K562 (cell line): ENCODE results near the gene ZNF628. TPM values are rescaled to one million over a fixed set of nuclear protein-coding genes. Genes with fewer than 3 reads are reported as not detected.

Source experiments
- ATF3 ChIP-seq, 2 experiments: fragments of 450-650 bp in 1 of 2; sonication (generic) in 1 of 2; formaldehyde crosslinking in 1 of 2; IDR thresholded peaks in 1 of 2; conservative IDR thresholded peaks in 1 of 2; 2 replicates each; pipeline versions ENCODE4 v1.6.1 to v1.8.1; 2016 to 2023; ENCODE audit warnings: mild to moderate bottlenecking in 2 of 2, moderate library complexity in 2 of 2, inconsistent platforms in 1 of 2, missing genetic modification reagents in 1 of 2
- COPS2 ChIP-seq: fragments of 450-650 bp; conservative IDR thresholded peaks from 2 replicates; pipeline ENCODE4 v1.6.1; 2016; ENCODE audit warnings: mild to moderate bottlenecking, moderate library complexity
- CTBP1 ChIP-seq: fragments of 450-650 bp; IDR thresholded peaks from 2 replicates; pipeline ENCODE4 v1.6.1; 2016; ENCODE audit warnings: borderline replicate concordance
- EGR1 ChIP-seq: fragments of 450-650 bp; conservative IDR thresholded peaks from 2 replicates; pipeline ENCODE4 v1.6.1; 2017; ENCODE audit warnings: mild to moderate bottlenecking
- FOXA1 ChIP-seq: fragments of 450-650 bp; IDR thresholded peaks from 2 replicates; pipeline ENCODE4 v1.6.1; 2016; ENCODE audit warnings: mild to moderate bottlenecking, borderline replicate concordance
- HNRNPLL ChIP-seq: fragments of 200-400 bp; formaldehyde crosslinking; IDR thresholded peaks from 2 replicates; pipeline ENCODE4 v1.6.1; 2017; ENCODE audit warnings: low read length, low read depth, mild to moderate bottlenecking; ENCODE audit not compliant: poor library complexity, severe bottlenecking
- KDM4B ChIP-seq, 2 experiments: fragments of 450-650 bp in 1 of 2; sonication (generic) in 1 of 2; IDR thresholded peaks; 2 replicates each; pipeline ENCODE4 v1.6.1; 2016 to 2017; ENCODE audit warnings: borderline replicate concordance in 2 of 2, antibody characterized with exemption in 1 of 2, low read depth in 1 of 2, mild to moderate bottlenecking in 1 of 2
- LARP7 ChIP-seq: fragments of 450-650 bp; IDR thresholded peaks from 2 replicates; pipeline ENCODE4 v1.6.1; 2016
- MYC ChIP-seq, 2 experiments: fragments of 250-450 bp in 1 of 2; sonication (Bioruptor Pico) in 1 of 2; IDR thresholded peaks; 2 replicates each; pipeline versions ENCODE4 v1.5.1 to v1.6.1; 2012 to 2021; ENCODE audit warnings: low read depth in 2 of 2, borderline replicate concordance in 1 of 2, improper control_type of control experiment in 1 of 2, low read length in 1 of 2, mild to moderate bottlenecking in 1 of 2, moderate library complexity in 1 of 2
- POLR2A ChIP-seq: fragments of 450-650 bp; conservative IDR thresholded peaks from 2 replicates; pipeline ENCODE4 v1.6.1; 2016
- POLR2G ChIP-seq: fragments of 200-400 bp; formaldehyde crosslinking; IDR thresholded peaks from 2 replicates; pipeline ENCODE4 v1.6.1; 2017; ENCODE audit warnings: low read depth, mild to moderate bottlenecking, antibody characterized with exemption, low read length, moderate library complexity
- TARDBP ChIP-seq: fragments of 450-650 bp; IDR thresholded peaks from 2 replicates; pipeline ENCODE4 v1.6.1; 2016
- ZFP91 ChIP-seq: sonication (generic); formaldehyde crosslinking; IDR thresholded peaks from 2 replicates; pipeline ENCODE4 v1.8.0; 2022; ENCODE audit warnings: mild to moderate bottlenecking, missing genetic modification reagents
- polyA plus RNA-seq, 8 experiments: library from polyadenylated mRNA; depleted of rRNA in 4 of 8; stranded (reverse) in 5 of 8; unstranded in 3 of 8; fragments of >200 nt; fragmentation: Nextera tagmentation in 2 of 8; fragmentation: Illumina TruSeq in 1 of 8; extraction: Ambion mirVana in 2 of 8; extraction: Trizol in 1 of 8; gene quantifications; 2 replicates each; pipeline versions ENCODE4 v1.2.1 to v1.2.3, GENCODE V29; 2011 to 2014; ENCODE audit warnings: inconsistent platforms in 1 of 8, missing spikeins in 1 of 8
- total RNA-seq, 7 experiments: library from RNA; depleted of rRNA in 6 of 7; stranded (reverse); fragments of >200 nt in 6 of 7; fragmentation: Illumina TruSeq in 2 of 7; extraction: Trizol in 2 of 7; gene quantifications; 2 replicates each; pipeline versions ENCODE4 v1.2.1 to v1.2.3, GENCODE V29; 2011 to 2021; ENCODE audit warnings: low replicate concordance in 1 of 7
- TF ChIP-seq, protein P1 (sequence below): fragments of 200-800 bp; sonication (Bioruptor generic); IDR thresholded peaks from 2 replicates; pipeline ENCODE4 v1.6.1; 2017; ENCODE audit warnings: missing genetic modification characterization, missing compliant biosample characterization
- TF ChIP-seq, protein P2 (sequence below): IDR thresholded peaks from 3 replicates; pipeline ENCODE4 v1.6.1; 2011; ENCODE audit warnings: borderline replicate concordance, mild to moderate bottlenecking; ENCODE audit not compliant: insufficient read length, insufficient read depth
- TF ChIP-seq, protein P3 (sequence below): fragments of 200-400 bp; formaldehyde crosslinking; IDR thresholded peaks from 2 replicates; pipeline ENCODE4 v1.6.1; 2017; ENCODE audit warnings: mild to moderate bottlenecking, low read depth, low read length, moderate library complexity
- TF ChIP-seq, protein P4 (sequence below): fragments of 450-650 bp; IDR thresholded peaks from 2 replicates; pipeline ENCODE4 v1.6.1; 2017; ENCODE audit warnings: antibody characterized with exemption

The ZNF628 gene
- total and polyA plus RNA-seq, 9 of the 15 experiments (the other 6 are each of a cell fraction or from before 2014, with no cell fraction given): 0.13 to 13.6 (median 2.2) TPM; not detected in 3

GRCh38 chr19:55494172-55494761 is 17.9 kb downstream of the ZNF628 start (continued):
- TF ChIP-seq ATF3 (IDR thresholded peaks at IDR 0.05) (0 out of 2 replicates have a peak, but pooled peaks have one; percentile 36), ATF3 (CRISPR knock-in tag; conservative IDR thresholded peaks at IDR 0.05) (no peak), POLR2G (peak; percentile 67), COPS2 (no peak), CTBP1 (peak; percentile 56; the same call in 1 of the 2 replicates), MYC (IDR thresholded peaks at IDR 0.05; ENCODE audit: low read depth, low read length) (peak; percentile 21; the same call in 1 of the 2 replicates), MYC (CRISPR knock-in tag; IDR thresholded peaks at IDR 0.05; ENCODE audit: borderline replicate concordance, low read depth) (peak; percentile 62; the same call in 1 of the 2 replicates), FOXA1 (no peak), POLR2A (0 out of 2 replicates have a peak, but pooled peaks have one; percentile 33), KDM4B (IDR thresholded peaks at IDR 0.05; ENCODE audit: borderline replicate concordance in 2 of 2, low read depth in 1 of 2) (no peak), LARP7 (no peak), ZFP91 (CRISPR knock-in tag) (no peak), EGR1 (peak; percentile 94), TARDBP (0 out of 2 replicates have a peak, but pooled peaks have one; percentile 55), HNRNPLL (peak; percentile 24)
- TF ChIP-seq, protein P1, sequence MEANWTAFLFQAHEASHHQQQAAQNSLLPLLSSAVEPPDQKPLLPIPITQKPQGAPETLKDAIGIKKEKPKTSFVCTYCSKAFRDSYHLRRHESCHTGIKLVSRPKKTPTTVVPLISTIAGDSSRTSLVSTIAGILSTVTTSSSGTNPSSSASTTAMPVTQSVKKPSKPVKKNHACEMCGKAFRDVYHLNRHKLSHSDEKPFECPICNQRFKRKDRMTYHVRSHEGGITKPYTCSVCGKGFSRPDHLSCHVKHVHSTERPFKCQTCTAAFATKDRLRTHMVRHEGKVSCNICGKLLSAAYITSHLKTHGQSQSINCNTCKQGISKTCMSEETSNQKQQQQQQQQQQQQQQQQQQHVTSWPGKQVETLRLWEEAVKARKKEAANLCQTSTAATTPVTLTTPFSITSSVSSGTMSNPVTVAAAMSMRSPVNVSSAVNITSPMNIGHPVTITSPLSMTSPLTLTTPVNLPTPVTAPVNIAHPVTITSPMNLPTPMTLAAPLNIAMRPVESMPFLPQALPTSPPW: peak; percentile 48
- TF ChIP-seq, protein P2, sequence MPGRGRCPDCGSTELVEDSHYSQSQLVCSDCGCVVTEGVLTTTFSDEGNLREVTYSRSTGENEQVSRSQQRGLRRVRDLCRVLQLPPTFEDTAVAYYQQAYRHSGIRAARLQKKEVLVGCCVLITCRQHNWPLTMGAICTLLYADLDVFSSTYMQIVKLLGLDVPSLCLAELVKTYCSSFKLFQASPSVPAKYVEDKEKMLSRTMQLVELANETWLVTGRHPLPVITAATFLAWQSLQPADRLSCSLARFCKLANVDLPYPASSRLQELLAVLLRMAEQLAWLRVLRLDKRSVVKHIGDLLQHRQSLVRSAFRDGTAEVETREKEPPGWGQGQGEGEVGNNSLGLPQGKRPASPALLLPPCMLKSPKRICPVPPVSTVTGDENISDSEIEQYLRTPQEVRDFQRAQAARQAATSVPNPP: no peak
- TF ChIP-seq, protein P3, sequence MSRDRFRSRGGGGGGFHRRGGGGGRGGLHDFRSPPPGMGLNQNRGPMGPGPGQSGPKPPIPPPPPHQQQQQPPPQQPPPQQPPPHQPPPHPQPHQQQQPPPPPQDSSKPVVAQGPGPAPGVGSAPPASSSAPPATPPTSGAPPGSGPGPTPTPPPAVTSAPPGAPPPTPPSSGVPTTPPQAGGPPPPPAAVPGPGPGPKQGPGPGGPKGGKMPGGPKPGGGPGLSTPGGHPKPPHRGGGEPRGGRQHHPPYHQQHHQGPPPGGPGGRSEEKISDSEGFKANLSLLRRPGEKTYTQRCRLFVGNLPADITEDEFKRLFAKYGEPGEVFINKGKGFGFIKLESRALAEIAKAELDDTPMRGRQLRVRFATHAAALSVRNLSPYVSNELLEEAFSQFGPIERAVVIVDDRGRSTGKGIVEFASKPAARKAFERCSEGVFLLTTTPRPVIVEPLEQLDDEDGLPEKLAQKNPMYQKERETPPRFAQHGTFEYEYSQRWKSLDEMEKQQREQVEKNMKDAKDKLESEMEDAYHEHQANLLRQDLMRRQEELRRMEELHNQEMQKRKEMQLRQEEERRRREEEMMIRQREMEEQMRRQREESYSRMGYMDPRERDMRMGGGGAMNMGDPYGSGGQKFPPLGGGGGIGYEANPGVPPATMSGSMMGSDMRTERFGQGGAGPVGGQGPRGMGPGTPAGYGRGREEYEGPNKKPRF: no peak
- TF ChIP-seq, protein P4, sequence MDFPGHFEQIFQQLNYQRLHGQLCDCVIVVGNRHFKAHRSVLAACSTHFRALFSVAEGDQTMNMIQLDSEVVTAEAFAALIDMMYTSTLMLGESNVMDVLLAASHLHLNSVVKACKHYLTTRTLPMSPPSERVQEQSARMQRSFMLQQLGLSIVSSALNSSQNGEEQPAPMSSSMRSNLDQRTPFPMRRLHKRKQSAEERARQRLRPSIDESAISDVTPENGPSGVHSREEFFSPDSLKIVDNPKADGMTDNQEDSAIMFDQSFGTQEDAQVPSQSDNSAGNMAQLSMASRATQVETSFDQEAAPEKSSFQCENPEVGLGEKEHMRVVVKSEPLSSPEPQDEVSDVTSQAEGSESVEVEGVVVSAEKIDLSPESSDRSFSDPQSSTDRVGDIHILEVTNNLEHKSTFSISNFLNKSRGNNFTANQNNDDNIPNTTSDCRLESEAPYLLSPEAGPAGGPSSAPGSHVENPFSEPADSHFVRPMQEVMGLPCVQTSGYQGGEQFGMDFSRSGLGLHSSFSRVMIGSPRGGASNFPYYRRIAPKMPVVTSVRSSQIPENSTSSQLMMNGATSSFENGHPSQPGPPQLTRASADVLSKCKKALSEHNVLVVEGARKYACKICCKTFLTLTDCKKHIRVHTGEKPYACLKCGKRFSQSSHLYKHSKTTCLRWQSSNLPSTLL: no peak
